Measurements from ENCODE around the gene FOXD4L1. TPM values are rescaled to one million over a fixed set of nuclear protein-coding genes. Genes with fewer than 3 reads are reported as not detected.
"Not testable (repeated sequence)": the region's sequence is repeated elsewhere in the genome, so short reads cannot be mapped to it uniquely, and the experiment has no call there.

FOXD4L1 gene
- total RNA-seq, 1 donor from 2014 or later = not detected

GRCh38 chr2:113542529-113542928 lies 44.1 kb downstream of the FOXD4L1 start:
- H3K27me3 ChIP-seq (ENCODE audit: control insufficient read depth in 3 of 3, insufficient read depth in 3 of 3, low read length in 3 of 3); H3K9ac ChIP-seq (ENCODE audit: low read depth in 1 of 3, low read length in 3 of 3); H3K9me3 ChIP-seq (ENCODE audit: control insufficient read depth in 3 of 3, low read length in 3 of 3); H3K4me3 ChIP-seq (ENCODE audit: low read length in 3 of 3); H3K4me1 ChIP-seq (ENCODE audit: control insufficient read depth in 3 of 3, insufficient read depth in 3 of 3, low read length in 3 of 3); H3K36me3 ChIP-seq (ENCODE audit: control insufficient read depth in 3 of 3, insufficient read depth in 3 of 3, low read length in 3 of 3); H3K27ac ChIP-seq (ENCODE audit: low read depth, low read length): not testable (repeated sequence)

Other genes starting within 250 kb of the FOXD4L1 start
- not detected for gene PAX8, start 219.7 kb upstream of the FOXD4L1 start, total RNA-seq
- 19.8 TPM for gene ZNG1B, start 61.0 kb upstream of the FOXD4L1 start, total RNA-seq
- 8.9 TPM for gene RABL2A, start 128.6 kb downstream of the FOXD4L1 start, total RNA-seq

Measured in skeletal muscle tissue (tissue), 4 donors.